ENCODE results near the gene ZGLP1.

The ZGLP1 gene

GRCh38 chr19:10292789-10293636, 16.6 kb downstream of the ZGLP1 start:
- no peak overlapping the region for H3K4me3 ChIP-seq (ENCODE audit: low read depth, low read length)
- DNase-seq (ENCODE audit: low read depth), result no peak
- TF ChIP-seq CTCF (IDR thresholded peaks at IDR 0.05; ENCODE audit: low read depth, low read length) (peak; percentile 1), MAX (IDR thresholded peaks at IDR 0.05; ENCODE audit: low read depth, low read length) (no peak), POLR2A (IDR thresholded peaks at IDR 0.05; ENCODE audit: extremely low read depth, insufficient read length) (no peak)

- H3K4me3 ChIP-seq (ENCODE audit: low read depth, low read length), result no peak overlapping the region
- TF ChIP-seq CTCF (IDR thresholded peaks at IDR 0.05; ENCODE audit: low read depth, low read length), result no peak
- no peak for TF ChIP-seq MYC (IDR thresholded peaks at IDR 0.05; ENCODE audit: low read depth, low read length)
- no peak for TF ChIP-seq MAX (IDR thresholded peaks at IDR 0.05; ENCODE audit: low read depth, low read length)
- TF ChIP-seq POLR2A (IDR thresholded peaks at IDR 0.05; ENCODE audit: extremely low read depth, insufficient read length), result no peak
- peak; percentile 79 for DNase-seq (ENCODE audit: low read depth)
Observed at GRCh38 chr19:10292206-10292788, 17.3 kb downstream of the ZGLP1 start.

- TF ChIP-seq MYC (IDR thresholded peaks at IDR 0.05; ENCODE audit: low read depth, low read length) (no peak), CTCF (IDR thresholded peaks at IDR 0.05; ENCODE audit: low read depth, low read length) (no peak), MAX (IDR thresholded peaks at IDR 0.05; ENCODE audit: low read depth, low read length) (no peak), POLR2A (IDR thresholded peaks at IDR 0.05; ENCODE audit: extremely low read depth, insufficient read length) (no peak)
- peak; percentile 67 for DNase-seq (ENCODE audit: low read depth)
Observed at GRCh38 chr19:10291554-10292205, 17.9 kb downstream of the ZGLP1 start.

GRCh38 chr19:10290876-10291553, 18.6 kb downstream of the ZGLP1 start:
- TF ChIP-seq CTCF (IDR thresholded peaks at IDR 0.05; ENCODE audit: low read depth, low read length) (no peak), MYC (IDR thresholded peaks at IDR 0.05; ENCODE audit: low read depth, low read length) (no peak), POLR2A (IDR thresholded peaks at IDR 0.05; ENCODE audit: extremely low read depth, insufficient read length) (no peak), MAX (IDR thresholded peaks at IDR 0.05; ENCODE audit: low read depth, low read length) (no peak)
- DNase-seq (ENCODE audit: low read depth), result peak; percentile 72
- no peak overlapping the region for H3K4me3 ChIP-seq (ENCODE audit: low read depth, low read length)

More at GRCh38 chr19:10291554-10292205, 17.9 kb downstream of the ZGLP1 start:
- H3K4me3 ChIP-seq (ENCODE audit: low read depth, low read length), result no peak overlapping the region

- no peak for TF ChIP-seq MYC (IDR thresholded peaks at IDR 0.05; ENCODE audit: low read depth, low read length)
- TF ChIP-seq POLR2A (IDR thresholded peaks at IDR 0.05; ENCODE audit: extremely low read depth, insufficient read length), result no peak
- TF ChIP-seq MAX (IDR thresholded peaks at IDR 0.05; ENCODE audit: low read depth, low read length), result no peak
- no peak for TF ChIP-seq CTCF (IDR thresholded peaks at IDR 0.05; ENCODE audit: low read depth, low read length)
- peak; percentile 62 for DNase-seq (ENCODE audit: low read depth)
- H3K4me3 ChIP-seq (ENCODE audit: low read depth, low read length), result no peak overlapping the region
Observed at GRCh38 chr19:10290357-10290875, 19.2 kb downstream of the ZGLP1 start.

All from NB4 (cell line).